IPS DF 6.9 (cell line): ENCODE results near the gene GRB2.

Experiments
- DNase-seq: peaks from one replicate; pipeline ENCODE4 v3.0.0-alpha.2; 2013; ENCODE audit warnings: low read depth, low spot score
- H3K27ac ChIP-seq: one replicate; pipeline ENCODE4 v1.5.1; 2013; ENCODE audit warnings: low read length, control low read depth
- H3K27me3 ChIP-seq: 2 replicates; pipeline ENCODE4 v1.6.1; 2013; ENCODE audit warnings: mild to moderate bottlenecking, low read length; ENCODE audit not compliant: control insufficient read depth, insufficient read depth
- H3K36me3 ChIP-seq: 2 replicates; pipeline ENCODE4 v1.6.1; 2013; ENCODE audit warnings: low read length; ENCODE audit not compliant: control insufficient read depth, insufficient read depth
- H3K4me1 ChIP-seq: 2 replicates; pipeline ENCODE4 v1.6.1; 2013; ENCODE audit warnings: low read length; ENCODE audit not compliant: control insufficient read depth, insufficient read depth
- H3K4me3 ChIP-seq: 2 replicates; pipeline ENCODE4 v1.5.1; 2013; ENCODE audit warnings: mild to moderate bottlenecking, low read length
- H3K9me3 ChIP-seq: 2 replicates; pipeline ENCODE4 v1.6.1; 2013; ENCODE audit warnings: low read length, inconsistent platforms; ENCODE audit not compliant: control insufficient read depth, insufficient read depth
- WGBS: extraction: QIAGEN DNeasy Blood & Tissue Kit; methylation state at CpG from one replicate; pipeline ENCODE4 v1.1.7; 2013; ENCODE audit warnings: mixed read lengths, missing lambda C conversion rate; ENCODE audit not compliant: insufficient read length, insufficient coverage; 5-methylcytosine and 5-hydroxymethylcytosine counted together

The GRB2 gene

DNA sequence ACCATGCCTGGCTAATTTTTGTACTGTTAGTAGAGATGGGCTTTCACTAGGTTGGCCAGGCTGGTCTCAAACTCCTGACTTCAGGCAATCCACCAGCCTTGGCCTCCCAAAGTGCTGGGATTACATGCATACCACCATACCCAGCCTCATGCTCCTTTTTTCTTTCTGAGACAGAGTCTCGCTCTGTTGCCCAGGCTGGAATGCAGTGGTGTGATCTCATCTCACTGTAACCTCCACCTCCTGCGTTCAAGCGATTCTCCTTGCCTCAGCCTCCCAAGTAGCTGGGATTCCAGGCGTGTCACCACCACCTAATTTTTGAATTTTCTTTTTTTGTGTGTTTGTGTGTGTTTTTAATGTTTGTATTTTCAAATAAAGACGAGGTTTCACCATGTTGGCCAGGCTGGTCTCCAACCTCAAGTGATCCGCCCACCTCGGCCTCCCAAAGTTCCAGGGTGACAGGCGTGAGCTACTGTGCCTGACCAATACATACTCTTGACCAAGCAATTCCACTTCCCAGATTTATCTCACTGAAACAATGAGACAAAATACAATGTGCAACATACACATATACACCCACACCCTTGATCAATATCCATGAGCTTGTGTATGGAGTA, 5.0 kb downstream of the GRB2 start:
- H3K4me3 ChIP-seq, result no peak overlapping the region
- DNase-seq, result no peak
- H3K4me1 ChIP-seq, result no peaks in the 10 kb centered on the region
- H3K27me3 ChIP-seq, result no peaks in the 10 kb centered on the region
- H3K9me3 ChIP-seq, result no peaks in the 10 kb centered on the region
- no CpG with 5 or more reads among the region's 8 CpGs for WGBS
- no peak overlapping the region for H3K27ac ChIP-seq
- no peaks in the 10 kb centered on the region for H3K36me3 ChIP-seq

DNA sequence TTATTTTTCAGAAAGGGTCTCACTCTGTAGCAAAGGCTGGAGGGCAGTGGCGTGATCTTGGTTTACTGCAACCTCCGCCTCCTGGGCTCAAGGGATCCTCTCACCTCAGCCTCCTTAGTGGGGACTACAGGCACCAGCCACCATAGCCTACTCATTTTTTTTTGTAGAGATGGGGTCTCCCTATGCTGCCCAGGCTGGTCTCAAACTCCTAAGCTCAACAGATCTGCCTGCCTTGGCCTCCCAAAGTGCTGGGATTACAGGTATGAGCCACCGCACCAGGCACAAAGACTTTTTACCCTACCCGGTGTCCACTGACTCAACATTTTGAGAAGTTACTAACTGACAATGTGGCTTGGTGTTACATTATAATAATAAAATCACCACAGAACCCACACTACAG, 7.2 kb downstream of the GRB2 start:
- H3K36me3 ChIP-seq, result no peaks in the 10 kb centered on the region
- H3K27me3 ChIP-seq, result no peaks in the 10 kb centered on the region
- no peak overlapping the region for H3K4me3 ChIP-seq
- H3K4me1 ChIP-seq, result no peaks in the 10 kb centered on the region
- no peak overlapping the region for H3K27ac ChIP-seq
- no CpG with 5 or more reads among the region's 4 CpGs for WGBS
- DNase-seq, result no peak
- H3K9me3 ChIP-seq, result no peaks in the 10 kb centered on the region

DNA sequence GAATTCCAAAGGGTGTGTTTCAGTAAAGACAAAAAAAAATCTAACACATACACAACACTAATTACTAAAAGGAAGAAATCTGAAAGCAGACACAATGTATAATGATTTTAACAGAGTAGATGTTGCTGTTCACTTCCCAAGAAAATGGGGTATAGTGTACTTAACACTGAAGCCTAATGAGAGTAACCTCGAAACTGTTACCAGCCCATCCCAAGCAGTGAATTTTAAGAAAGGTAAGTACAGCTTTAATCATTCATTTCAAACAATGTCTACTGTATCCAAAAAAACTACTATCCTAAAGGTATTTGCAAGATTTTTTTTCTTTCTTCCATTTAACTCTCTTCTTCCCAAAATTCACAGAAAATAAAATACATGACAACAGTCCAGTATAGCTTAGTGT, 8.3 kb downstream of the GRB2 start:
- WGBS, result no CpG with 5 or more reads among the region's 1 CpG
- DNase-seq, result no peak
- H3K36me3 ChIP-seq, result no peaks in the 10 kb centered on the region; the same call in 1 of the 2 replicates
- H3K27me3 ChIP-seq, result no peaks in the 10 kb centered on the region
- H3K4me1 ChIP-seq, result no peaks in the 10 kb centered on the region
- H3K27ac ChIP-seq, result no peak overlapping the region
- no peaks in the 10 kb centered on the region for H3K9me3 ChIP-seq
- no peak overlapping the region for H3K4me3 ChIP-seq

GRCh38 chr17:75396796-75397195, 8.7 kb downstream of the GRB2 start:
- Histone ChIP-seq H3K36me3 (no peaks in the 10 kb centered on the region; the same call in 1 of the 2 replicates), H3K4me3 (no peak overlapping the region), H3K4me1 (no peaks in the 10 kb centered on the region), H3K27ac (no peak overlapping the region), H3K9me3 (no peaks in the 10 kb centered on the region), H3K27me3 (no peaks in the 10 kb centered on the region)
- DNase-seq, result no peak
- WGBS, result no CpG with 5 or more reads among the region's 2 CpGs

- H3K36me3 ChIP-seq, result no peaks in the 10 kb centered on the region; the same call in 1 of the 2 replicates
- no peaks in the 10 kb centered on the region for H3K4me1 ChIP-seq
- H3K27ac ChIP-seq, result no peak overlapping the region
- no CpG with 5 or more reads among the region's 6 CpGs for WGBS
- no peaks in the 10 kb centered on the region for H3K9me3 ChIP-seq
- H3K27me3 ChIP-seq, result no peaks in the 10 kb centered on the region
- H3K4me3 ChIP-seq, result no peak overlapping the region
- no peak for DNase-seq
These were observed 9.5 kb downstream of the GRB2 start for GRCh38 chr17:75396025-75396424.

DNA sequence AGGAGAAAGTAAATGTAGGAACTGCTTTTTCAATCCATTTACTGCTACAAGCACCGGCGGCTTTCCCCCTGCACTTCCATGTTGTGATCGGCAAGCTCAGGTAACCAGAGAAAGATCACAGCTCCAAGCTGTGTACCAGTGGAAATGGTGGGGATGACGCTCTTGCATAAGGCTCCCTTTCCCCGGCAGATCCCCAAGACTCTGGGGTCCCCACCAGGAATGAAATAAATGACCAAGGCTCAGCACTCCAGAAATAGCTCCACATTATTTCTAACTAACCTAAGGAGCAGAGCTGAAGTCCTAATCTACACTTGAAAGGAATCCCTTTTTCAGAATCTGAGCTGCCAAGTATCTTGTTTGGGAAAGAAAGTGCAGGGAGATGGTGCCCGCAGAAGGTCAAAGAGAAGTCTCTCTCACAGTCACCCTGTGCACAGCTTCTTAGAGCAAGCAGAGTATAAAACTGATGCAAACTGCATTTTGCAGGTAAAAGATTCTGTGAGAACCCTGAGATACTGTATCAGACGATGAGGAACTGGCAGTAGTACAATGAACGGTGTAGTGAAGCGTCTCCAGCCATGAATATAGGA, 11.1 kb downstream of the GRB2 start:
- Histone ChIP-seq H3K4me1 (no peaks in the 10 kb centered on the region), H3K9me3 (no peaks in the 10 kb centered on the region), H3K36me3 (no peaks in the 10 kb centered on the region; the same call in 1 of the 2 replicates), H3K27me3 (no peaks in the 10 kb centered on the region), H3K27ac (no peak overlapping the region), H3K4me3 (peak overlapping the region; percentile 75)
- no peak for DNase-seq
- no CpG with 5 or more reads among the region's 9 CpGs for WGBS

GRCh38 chr17:75393523-75394331, 11.8 kb downstream of the GRB2 start:
- H3K9me3 ChIP-seq, result no peaks in the 10 kb centered on the region
- WGBS, result no CpG with 5 or more reads among the region's 28 CpGs
- H3K4me1 ChIP-seq, result no peaks in the 10 kb centered on the region
- DNase-seq, result peak; percentile 97
- no peak overlapping the region for H3K27ac ChIP-seq
- no peaks in the 10 kb centered on the region for H3K27me3 ChIP-seq
- no peaks in the 10 kb centered on the region; the same call in 1 of the 2 replicates for H3K36me3 ChIP-seq
- peak overlapping the region; percentile 75 for H3K4me3 ChIP-seq

- DNase-seq, result no peak
- H3K36me3 ChIP-seq, result no peaks in the 10 kb centered on the region; the same call in 1 of the 2 replicates
- H3K4me3 ChIP-seq, result no peak overlapping the region
- no peaks in the 10 kb centered on the region for H3K9me3 ChIP-seq
- H3K27ac ChIP-seq, result no peak overlapping the region
- H3K27me3 ChIP-seq, result no peaks in the 10 kb centered on the region
- no CpG with 5 or more reads among the region's 3 CpGs for WGBS
- no peaks in the 10 kb centered on the region for H3K4me1 ChIP-seq
These were observed 12.9 kb downstream of the GRB2 start for GRCh38 chr17:75392559-75392958.

DNA sequence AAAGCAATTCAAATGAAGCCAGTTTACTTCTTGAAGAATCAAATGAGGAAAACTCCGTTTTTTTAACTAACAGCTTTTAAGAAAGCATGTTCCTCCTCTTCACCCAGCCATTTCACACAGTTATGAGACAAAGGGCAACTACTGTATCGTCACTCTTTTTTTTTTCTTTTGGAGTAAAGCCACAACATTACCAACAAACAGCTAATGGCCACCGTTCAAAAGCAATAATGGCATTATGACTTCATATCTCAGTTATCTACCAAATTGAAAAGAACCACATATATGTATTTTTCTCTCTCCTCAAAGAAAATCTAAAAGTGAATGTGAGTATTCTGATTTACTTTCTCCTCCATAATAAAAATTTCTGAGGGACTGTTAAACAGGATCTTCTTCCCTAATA, 14.5 kb downstream of the GRB2 start:
- no peak for DNase-seq
- Histone ChIP-seq H3K4me1 (no peaks in the 10 kb centered on the region), H3K36me3 (no peaks in the 10 kb centered on the region; the same call in 1 of the 2 replicates), H3K27ac (no peak overlapping the region), H3K9me3 (no peaks in the 10 kb centered on the region), H3K4me3 (no peak overlapping the region), H3K27me3 (no peaks in the 10 kb centered on the region)
- WGBS, result no CpG with 5 or more reads among the region's 3 CpGs

- Histone ChIP-seq H3K36me3 (no peaks in the 10 kb centered on the region; the same call in 1 of the 2 replicates), H3K4me1 (no peaks in the 10 kb centered on the region), H3K27me3 (no peaks in the 10 kb centered on the region), H3K27ac (no peak overlapping the region), H3K4me3 (no peak overlapping the region), H3K9me3 (no peaks in the 10 kb centered on the region)
- no CpG with 5 or more reads among the region's 3 CpGs for WGBS
- no peak for DNase-seq
These were observed 16.9 kb downstream of the GRB2 start for GRCh38 chr17:75388476-75389030.
